OCI-LY7 (cell line): ENCODE measurements around the gene SGMS1. TPM values are rescaled to one million over a fixed set of nuclear protein-coding genes. Genes with fewer than 3 reads are reported as not detected.

Source experiments
- BruUV-seq: library from RNA; stranded (reverse); fragments of 400-500 nt; replicated peaks from 2 replicates; lab custom pipeline; 2021; lab: Mats Ljungman, UMichigan
- CTCF ChIA-PET: fragments of 300-600 bp; sonication (Branson Sonifier 250); formaldehyde crosslinking; loops from one replicate; lab custom pipeline; 2022; ENCODE audit warnings: antibody characterized with exemption; ENCODE audit not compliant: unreplicated experiment; lab: Charles Lee
- POLR2A ChIA-PET: fragments of 300-600 bp; sonication (Branson Sonifier 250); formaldehyde crosslinking; loops from one replicate; lab custom pipeline; 2022; ENCODE audit warnings: antibody characterized with exemption; lab: Charles Lee
- DNase-seq: peaks from one replicate; pipeline ENCODE4 v3.0.0-alpha.2; 2015; ENCODE audit warnings: low spot score
- H2AFZ ChIP-seq: fragments of 200-600 bp; sonication (generic), shearing (Covaris generic); 2 replicates; pipeline ENCODE4 v1.6.1; 2014; ENCODE audit warnings: mild to moderate bottlenecking, antibody characterized with exemption, low read length, moderate library complexity
- H3K27ac ChIP-seq: fragments of 200-600 bp; sonication (generic); 2 replicates; pipeline ENCODE4 v1.5.1; 2014; ENCODE audit warnings: mixed run types, low read depth, mild to moderate bottlenecking, moderate library complexity, low read length, inconsistent platforms; ENCODE audit not compliant: poor library complexity, severe bottlenecking
- H3K36me3 ChIP-seq: fragments of 200-600 bp; sonication (generic); 2 replicates; pipeline ENCODE4 v1.6.1; 2014; ENCODE audit warnings: mild to moderate bottlenecking, antibody characterized with exemption, low read length, moderate library complexity, mixed read lengths; ENCODE audit not compliant: insufficient read depth
- H3K4me1 ChIP-seq: fragments of 200-600 bp; sonication (generic); 2 replicates; pipeline ENCODE4 v1.5.1; 2014; ENCODE audit warnings: mild to moderate bottlenecking, low read length; ENCODE audit not compliant: insufficient read depth, poor library complexity, severe bottlenecking
- H3K4me2 ChIP-seq: fragments of 200-600 bp; sonication (generic); 2 replicates; pipeline ENCODE4 v1.6.1; 2014; ENCODE audit warnings: mild to moderate bottlenecking, low read length
- H3K4me3 ChIP-seq: fragments of 200-600 bp; sonication (generic); 2 replicates; pipeline ENCODE4 v1.5.1; 2014; ENCODE audit warnings: mild to moderate bottlenecking, low read depth, low read length; ENCODE audit not compliant: poor library complexity, severe bottlenecking
- H3K79me2 ChIP-seq: fragments of 200-600 bp; sonication (generic); 2 replicates; pipeline ENCODE4 v1.6.1; 2016; ENCODE audit warnings: low read depth, mild to moderate bottlenecking, low read length, moderate library complexity, mixed read lengths; ENCODE audit not compliant: insufficient read depth
- H3K9me2 ChIP-seq: fragments of 200-600 bp; sonication (generic); 2 replicates; pipeline ENCODE4 v1.6.1; 2016; ENCODE audit warnings: mild to moderate bottlenecking, low read length, mixed read lengths; ENCODE audit not compliant: insufficient read depth
- H3K9me3 ChIP-seq: fragments of 200-600 bp; sonication (generic); 2 replicates; pipeline ENCODE4 v1.6.1; 2014; ENCODE audit warnings: mild to moderate bottlenecking, mixed run types, low read length, mixed read lengths
- H4K20me1 ChIP-seq: fragments of 200-600 bp; sonication (generic); 2 replicates; pipeline ENCODE4 v1.6.1; 2014; ENCODE audit warnings: mild to moderate bottlenecking, antibody characterized with exemption, low read length, moderate library complexity, mixed read lengths; ENCODE audit not compliant: insufficient read depth
- CTCF ChIP-seq: fragments of 200-600 bp; sonication (generic); conservative IDR thresholded peaks from 2 replicates; pipeline ENCODE4 v1.5.1; 2014; ENCODE audit warnings: mild to moderate bottlenecking, antibody characterized with exemption, low read length, moderate library complexity, mixed read lengths
- EZH2phosphoT487 ChIP-seq: fragments of 200-600 bp; sonication (generic); IDR thresholded peaks from 2 replicates; pipeline ENCODE4 v1.6.1; 2018; ENCODE audit warnings: low read depth, borderline replicate concordance, mild to moderate bottlenecking, mixed run types, antibody characterized with exemption, low read length, moderate library complexity, mixed read lengths
- intact Hi-C: fragments of 100-400 bp; cut with micrococcal nuclease; formaldehyde crosslinking; loops from one replicate; pipeline ENCODE4 v1.10.0; 2022; ENCODE audit not compliant: unreplicated experiment
- total RNA-seq, 2 experiments: library from RNA; depleted of rRNA in 1 of 2; stranded (reverse); fragments of >200 nt in 1 of 2; shearing (Covaris generic) in 1 of 2; gene quantifications; 2 replicates each; pipeline ENCODE4 v1.2.3, GENCODE V29; 2014 to 2022

Gene SGMS1
- total RNA-seq, 2 experiments from 2014 or later: 45.4 to 57.5 TPM

- CTCF ChIA-PET: no interaction called here
- Histone ChIP-seq H3K4me3 (no peak overlapping the region), H3K79me2 (no peaks in the 10 kb centered on the region), H4K20me1 (no peaks in the 10 kb centered on the region), H3K4me1 (no peaks in the 10 kb centered on the region), H3K36me3 (0 out of 2 replicates have a peak, but pooled peaks cover 10% of the 10 kb centered on the region), H2AFZ (no peak overlapping the region), H3K9me2 (no peaks in the 10 kb centered on the region), H3K27ac (no peak overlapping the region), H3K9me3 (no peaks in the 10 kb centered on the region), H3K4me2 (no peak overlapping the region)
- no peak for TF ChIP-seq CTCF
- intact Hi-C loops: no loop called here
- BruUV-seq: no TSS peak
- POLR2A ChIA-PET: interaction anchor here (0.5 to 0.6 kb wide), 2 partner anchors 22 to 884 kb away, joined by 4 to 6 read pairs; no protein-coding TSS in a partner anchor
- DNase-seq: no peak
These were observed 191.3 kb downstream of the SGMS1 start for GRCh38 chr10:50432211-50433009.

GRCh38 chr10:50431791-50432190 lies 192.0 kb downstream of the SGMS1 start:
- POLR2A ChIA-PET: interaction anchor here (0.5 kb wide), 1 partner anchor 22 kb away, joined by 6 read pairs; no protein-coding TSS in a partner anchor
- CTCF ChIA-PET: no interaction called here
- no peaks in the 10 kb centered on the region for H3K9me3 ChIP-seq
- H3K27ac ChIP-seq: no peak overlapping the region
- no TSS peak for BruUV-seq
- H3K4me3 ChIP-seq: no peak overlapping the region
- no peaks in the 10 kb centered on the region for H3K9me2 ChIP-seq
- no peaks in the 10 kb centered on the region for H4K20me1 ChIP-seq
- H3K4me2 ChIP-seq: no peak overlapping the region
- no peaks in the 10 kb centered on the region for H3K79me2 ChIP-seq
- H3K36me3 ChIP-seq: 0 out of 2 replicates have a peak, but pooled peaks cover 10% of the 10 kb centered on the region
- no peaks in the 10 kb centered on the region for H3K4me1 ChIP-seq
- no peak overlapping the region for H2AFZ ChIP-seq
- no peak for DNase-seq
- intact Hi-C loops: no loop called here
- TF ChIP-seq CTCF (no peak), EZH2phosphoT487 (no peak)

- ChIA-PET CTCF (no interaction called here), POLR2A (interaction anchor here (1.0 kb wide), 1 partner anchor 27 kb away, joined by 3 read pairs; no protein-coding TSS in a partner anchor)
- no peak for TF ChIP-seq EZH2phosphoT487
- intact Hi-C loops: no loop called here
- Histone ChIP-seq H3K27ac (no peak overlapping the region), H3K9me3 (no peaks in the 10 kb centered on the region), H4K20me1 (no peaks in the 10 kb centered on the region), H3K36me3 (0 out of 2 replicates have a peak, but pooled peaks cover 10% of the 10 kb centered on the region), H2AFZ (no peak overlapping the region), H3K79me2 (no peaks in the 10 kb centered on the region), H3K9me2 (no peaks in the 10 kb centered on the region), H3K4me1 (no peaks in the 10 kb centered on the region), H3K4me3 (no peak overlapping the region), H3K4me2 (no peak overlapping the region)
- BruUV-seq: no TSS peak
- no peak for DNase-seq
These were observed 192.6 kb downstream of the SGMS1 start for GRCh38 chr10:50431133-50431532.
